Ectodermal cell (in vitro differentiated cells): ENCODE results near the gene ARHGAP22.

Experiments
- H3K27ac ChIP-seq: 2 replicates; pipeline ENCODE4 v1.7.0; 2013; ENCODE audit warnings: mild to moderate bottlenecking, low read depth, low read length; ENCODE audit not compliant: insufficient read depth, poor library complexity, severe bottlenecking
- H3K27me3 ChIP-seq: 2 replicates; pipeline ENCODE4 v1.7.0; 2013; ENCODE audit warnings: mild to moderate bottlenecking, low read length; ENCODE audit not compliant: insufficient read depth, control insufficient read depth, poor library complexity, severe bottlenecking
- H3K36me3 ChIP-seq: one replicate; pipeline ENCODE4 v1.7.0; 2013; ENCODE audit warnings: low read length; ENCODE audit not compliant: control insufficient read depth, insufficient read depth
- H3K4me1 ChIP-seq: one replicate; pipeline ENCODE4 v1.7.0; 2013; ENCODE audit warnings: low read length; ENCODE audit not compliant: control insufficient read depth, insufficient read depth
- H3K4me3 ChIP-seq: 2 replicates; pipeline ENCODE4 v1.7.0; 2013; ENCODE audit warnings: low read depth, low read length, control low read depth; ENCODE audit not compliant: insufficient read depth
- H3K9me3 ChIP-seq: 2 replicates; pipeline ENCODE4 v1.7.0; 2013; ENCODE audit warnings: mild to moderate bottlenecking, low read length, moderate library complexity; ENCODE audit not compliant: control insufficient read depth
- WGBS, 2 experiments: methylation state at CpG; one replicate each; pipeline ENCODE4 v1.1.7; 2013; ENCODE audit warnings: missing lambda C conversion rate in 2 of 2; 5-methylcytosine and 5-hydroxymethylcytosine counted together

ARHGAP22 gene

DNA sequence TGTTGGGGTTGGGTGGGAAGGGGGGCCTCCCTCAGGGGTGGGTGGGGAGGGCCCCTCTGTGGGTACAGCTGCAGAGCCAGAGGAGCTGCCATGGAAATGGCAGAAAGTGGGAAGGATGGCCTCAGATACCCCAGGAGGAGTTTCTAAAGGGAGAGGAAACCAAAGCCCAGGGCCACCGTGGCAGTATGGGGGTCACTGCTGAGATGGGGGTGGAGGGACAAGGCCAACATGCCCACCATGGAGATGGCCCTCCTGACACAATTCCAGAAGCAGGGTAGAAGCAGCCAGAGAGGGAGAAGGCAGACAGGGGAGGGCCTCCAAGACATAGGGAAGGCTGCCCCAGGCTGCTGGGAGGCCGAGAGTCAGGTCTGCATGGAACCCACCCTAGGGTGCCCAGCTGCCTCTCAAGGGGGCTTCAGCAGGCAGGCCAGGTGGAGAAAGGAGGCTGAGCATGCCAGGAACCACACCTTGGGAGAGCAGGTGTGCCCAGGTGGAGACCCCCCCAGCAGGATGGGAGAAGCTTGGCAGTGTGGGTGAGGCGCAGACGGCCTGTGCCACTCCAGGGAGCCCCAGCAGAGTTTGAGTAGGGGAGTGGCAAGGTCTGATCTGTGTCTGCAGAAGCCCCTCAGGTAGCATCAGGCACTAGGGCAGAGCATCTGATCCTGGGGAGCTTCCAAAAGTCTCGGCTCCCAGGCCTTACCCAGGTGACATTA, 146.8 kb downstream of the ARHGAP22 start:
- 78 to 79% methylated on average over 5 of the region's 5 CpGs for WGBS, 2 experiments
- Histone ChIP-seq H3K9me3 (no peaks in the 10 kb centered on the region), H3K36me3 (no peaks in the 10 kb centered on the region), H3K27ac (no peak overlapping the region), H3K4me3 (no peak overlapping the region), H3K27me3 (no peaks in the 10 kb centered on the region), H3K4me1 (peaks cover 7% of the 10 kb centered on the region)

DNA sequence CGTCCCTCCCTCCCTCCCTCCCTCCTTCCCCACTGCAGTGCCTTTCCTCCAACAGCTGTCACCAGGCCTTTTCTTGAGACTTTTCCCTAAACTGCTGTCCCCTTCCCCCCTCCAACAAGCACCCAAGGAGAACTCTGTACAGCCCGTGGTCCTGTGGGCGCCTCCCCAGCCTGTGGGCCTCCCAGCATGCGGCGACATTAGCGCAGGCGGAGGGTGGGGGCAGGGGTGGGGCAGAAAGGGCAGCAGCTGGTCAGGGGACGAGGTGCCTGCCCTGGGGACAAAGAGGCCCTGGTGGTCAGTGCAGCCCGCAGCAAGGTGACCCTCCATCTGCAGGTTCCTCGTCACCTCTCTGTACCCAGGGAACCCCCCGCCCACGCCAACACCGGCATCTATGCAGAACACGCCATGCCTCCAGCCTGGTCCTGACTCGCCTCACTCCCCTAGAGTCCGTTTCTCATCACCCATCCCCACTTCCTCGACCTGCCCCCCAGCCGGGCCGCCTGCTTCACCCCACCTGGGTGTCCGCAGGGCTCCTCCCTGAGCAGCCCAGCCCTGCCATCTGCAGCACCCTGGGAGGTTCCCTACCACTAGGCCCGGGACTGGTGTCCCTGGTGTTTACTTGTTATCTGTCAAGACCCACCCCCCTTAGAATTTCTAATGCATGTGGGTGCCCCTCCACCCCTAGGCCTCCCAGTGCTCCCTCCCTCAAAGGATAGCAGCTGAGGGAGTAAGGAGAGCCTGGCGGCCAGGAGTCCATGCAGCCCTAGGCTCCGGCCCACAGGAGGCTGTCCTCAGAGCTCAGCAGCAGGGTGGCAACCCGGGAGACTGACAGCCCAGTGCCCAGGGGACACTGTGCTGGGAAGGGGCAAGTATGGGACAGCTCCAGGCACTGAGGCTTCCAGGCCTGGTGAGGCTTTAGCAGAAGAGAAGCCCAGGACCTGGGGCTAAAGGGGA, 147.8 kb downstream of the ARHGAP22 start:
- WGBS, 2 experiments = 79 to 81% methylated on average over 24 of the region's 24 CpGs
- no peaks in the 10 kb centered on the region for H3K27me3 ChIP-seq

DNA sequence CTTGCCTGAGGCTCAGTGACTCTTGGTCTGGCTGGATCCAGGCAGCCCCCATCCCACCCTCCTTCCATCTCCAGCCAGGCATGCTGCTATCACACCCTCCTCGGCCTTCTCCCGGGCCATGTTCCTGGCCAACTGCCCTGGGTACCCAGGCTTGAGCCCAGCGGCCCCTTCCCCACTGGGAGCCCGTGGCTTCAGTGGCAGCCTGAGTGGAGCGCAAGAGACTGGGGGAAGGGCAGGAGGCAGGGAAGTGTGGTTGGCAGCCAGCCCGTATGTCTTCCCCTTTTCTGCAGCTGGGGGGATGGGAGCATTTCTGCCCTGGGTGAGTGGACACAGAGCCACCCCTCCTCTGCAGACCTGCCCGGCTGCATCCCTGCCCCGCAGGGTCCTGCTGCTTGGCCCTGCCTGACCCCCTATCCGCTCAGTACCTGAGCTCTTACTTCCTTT, 148.5 kb downstream of the ARHGAP22 start:
- Histone ChIP-seq H3K9me3 (no peaks in the 10 kb centered on the region), H3K36me3 (no peaks in the 10 kb centered on the region), H3K4me1 (peaks cover 7% of the 10 kb centered on the region), H3K4me3 (no peak overlapping the region), H3K27me3 (no peaks in the 10 kb centered on the region), H3K27ac (no peak overlapping the region)
- 62 to 68% methylated on average over 9 of the region's 9 CpGs for WGBS, 2 experiments

More for the DNA sequence above, 147.8 kb downstream of the ARHGAP22 start:
- H3K4me3 ChIP-seq = no peak overlapping the region
- H3K4me1 ChIP-seq = peaks cover 7% of the 10 kb centered on the region
- H3K36me3 ChIP-seq = no peaks in the 10 kb centered on the region
- no peak overlapping the region for H3K27ac ChIP-seq
- no peaks in the 10 kb centered on the region for H3K9me3 ChIP-seq

DNA sequence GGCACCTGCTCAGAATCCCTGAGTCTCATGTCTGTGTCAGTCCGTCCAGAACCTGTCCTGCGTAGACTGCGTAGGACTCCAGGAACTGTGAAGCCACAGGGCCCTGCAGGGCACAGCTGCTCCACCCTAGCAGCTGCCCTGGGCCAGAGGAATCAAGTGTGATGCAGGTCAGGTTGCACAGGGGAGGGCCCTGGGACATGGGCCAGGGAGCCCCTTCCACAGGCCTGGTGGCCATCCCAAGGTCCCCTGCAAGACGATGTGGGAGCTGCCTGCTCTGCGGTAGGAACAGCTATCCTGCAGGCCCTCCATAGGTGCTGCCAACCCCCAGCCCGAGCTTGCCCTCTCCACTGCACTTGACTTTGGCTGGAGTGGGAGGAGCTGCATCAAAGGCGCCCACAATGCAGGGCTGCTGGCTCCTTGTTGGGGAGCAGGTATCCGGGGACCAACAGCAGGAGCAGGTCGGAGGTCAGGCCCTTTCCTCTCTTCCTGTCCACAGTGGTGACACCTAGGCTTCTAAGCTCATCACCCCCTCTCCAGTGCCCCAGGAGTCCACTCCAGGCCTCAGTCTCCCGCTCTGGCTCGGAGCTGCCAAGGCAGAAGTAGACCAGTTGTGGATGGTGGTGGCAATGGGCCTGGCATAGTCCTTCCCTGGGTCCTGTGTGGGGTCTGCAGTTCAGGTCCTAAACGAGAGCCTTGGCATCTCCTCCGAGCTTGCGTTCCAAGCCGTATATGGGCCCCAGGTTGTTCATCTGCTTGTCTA, 149.3 kb downstream of the ARHGAP22 start:
- H3K27me3 ChIP-seq = no peaks in the 10 kb centered on the region
- no peaks in the 10 kb centered on the region for H3K9me3 ChIP-seq
- WGBS, 2 experiments = 95 to 96% methylated on average over 15 of the region's 15 CpGs
- no peak overlapping the region for H3K27ac ChIP-seq
- no peaks in the 10 kb centered on the region for H3K36me3 ChIP-seq
- peaks cover 7% of the 10 kb centered on the region for H3K4me1 ChIP-seq
- no peak overlapping the region for H3K4me3 ChIP-seq

DNA sequence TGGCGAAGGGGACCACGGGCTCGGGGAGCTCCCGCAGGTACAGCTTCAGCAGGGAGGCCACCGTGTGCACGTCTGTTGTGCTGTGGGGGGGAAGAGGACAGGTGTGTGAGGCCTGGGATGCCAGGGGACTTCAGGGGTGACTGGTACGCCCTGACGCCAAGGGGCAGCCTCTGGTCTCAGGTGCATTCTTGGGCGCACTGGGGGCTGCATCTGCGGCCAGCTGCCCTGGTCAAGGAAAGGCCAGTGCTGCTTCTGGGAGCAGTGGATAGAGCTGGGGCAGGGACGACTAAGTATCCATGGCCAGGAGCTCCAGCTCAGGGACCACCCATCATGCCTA, 149.8 kb downstream of the ARHGAP22 start:
- Histone ChIP-seq H3K27ac (no peak overlapping the region), H3K27me3 (no peaks in the 10 kb centered on the region), H3K36me3 (no peaks in the 10 kb centered on the region), H3K4me3 (no peak overlapping the region), H3K4me1 (peaks cover 7% of the 10 kb centered on the region), H3K9me3 (no peaks in the 10 kb centered on the region)
- WGBS, 2 experiments = 91 to 94% methylated on average over 11 of the region's 11 CpGs

DNA sequence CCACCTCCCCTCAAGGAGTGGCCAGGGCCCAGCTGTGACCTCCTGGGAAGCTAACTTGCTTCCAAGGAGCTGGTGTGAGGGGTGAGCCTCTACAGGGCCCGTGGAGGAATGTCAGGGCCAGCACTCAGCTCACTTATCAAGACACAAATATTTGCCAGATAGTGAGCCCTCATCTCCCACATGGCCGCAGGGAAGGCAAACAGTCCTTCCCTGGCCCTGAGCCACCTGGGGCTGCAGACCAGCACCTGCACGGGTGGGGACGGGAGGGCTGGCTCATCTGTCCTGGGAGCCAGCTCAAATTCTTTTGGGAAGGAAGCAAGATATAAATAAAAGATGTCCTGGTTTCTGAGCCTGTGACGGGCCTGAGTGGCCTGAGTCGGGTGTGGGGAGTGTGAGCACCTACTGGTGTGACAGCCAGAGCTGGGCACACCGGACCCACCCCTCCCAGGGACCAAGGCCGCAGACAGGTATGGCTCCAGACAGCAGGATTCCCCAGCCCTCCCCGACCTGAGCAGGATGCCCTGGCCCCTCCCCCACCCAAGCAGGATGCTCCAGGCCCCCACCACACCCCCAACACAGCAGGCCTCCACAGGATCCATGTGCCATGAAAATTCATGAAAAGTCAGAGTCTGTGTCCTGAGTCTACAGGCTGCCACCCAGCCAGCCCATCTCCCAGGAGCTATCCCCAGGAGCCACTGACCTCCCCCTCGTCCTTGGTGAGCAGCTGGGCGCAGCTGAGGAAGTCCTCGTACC, 150.4 kb downstream of the ARHGAP22 start:
- Histone ChIP-seq H3K4me1 (peaks cover 7% of the 10 kb centered on the region), H3K4me3 (no peak overlapping the region), H3K9me3 (no peaks in the 10 kb centered on the region), H3K27ac (no peak overlapping the region), H3K36me3 (no peaks in the 10 kb centered on the region), H3K27me3 (no peaks in the 10 kb centered on the region)
- 85 to 88% methylated on average over 12 of the region's 12 CpGs for WGBS, 2 experiments

DNA sequence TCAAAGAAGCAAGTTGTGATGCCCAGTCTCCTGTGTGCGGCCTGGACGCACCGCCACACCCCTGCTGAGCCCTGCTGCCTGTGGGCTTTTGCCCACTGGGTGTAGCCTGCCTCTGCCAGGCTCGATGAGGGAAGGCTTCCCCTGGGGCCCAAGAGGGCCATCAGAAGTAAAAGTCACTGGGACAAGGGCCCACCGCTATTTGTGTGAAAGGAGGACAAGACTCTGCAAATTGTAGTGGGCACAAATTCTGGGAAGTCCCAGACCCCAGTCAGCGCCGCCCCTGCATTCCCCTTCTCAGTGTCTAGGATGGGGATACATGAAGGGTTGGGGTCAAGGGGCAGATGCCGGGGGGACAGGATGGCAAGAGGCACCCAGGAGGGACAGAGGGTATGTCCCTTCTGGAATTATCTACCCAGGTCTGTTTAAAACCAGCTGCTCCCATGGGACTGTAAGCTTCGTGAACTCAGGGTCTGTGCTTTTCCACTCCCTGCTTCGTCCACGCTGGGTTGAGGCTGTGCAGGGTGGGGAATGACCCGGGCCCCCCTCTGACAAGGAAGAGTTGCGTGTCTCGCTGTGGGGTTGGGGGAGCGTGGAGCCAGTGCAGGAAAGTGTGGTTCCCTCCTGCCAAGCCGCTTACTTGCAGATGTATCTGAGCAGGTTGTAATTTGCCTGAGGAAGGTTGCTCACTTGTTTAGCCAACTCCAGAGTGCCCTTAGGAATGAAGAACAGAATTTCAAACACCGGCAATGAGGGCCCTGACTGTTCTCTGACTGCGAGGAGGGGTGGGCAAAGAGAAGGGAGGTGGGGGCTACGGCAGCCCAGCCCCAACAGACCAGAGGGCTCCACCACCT, 151.2 kb downstream of the ARHGAP22 start:
- peaks cover 7% of the 10 kb centered on the region for H3K4me1 ChIP-seq
- no peaks in the 10 kb centered on the region for H3K9me3 ChIP-seq
- 90 to 94% methylated on average over 19 of the region's 19 CpGs for WGBS, 2 experiments
- no peaks in the 10 kb centered on the region for H3K36me3 ChIP-seq
- H3K4me3 ChIP-seq = no peak overlapping the region
- H3K27me3 ChIP-seq = no peaks in the 10 kb centered on the region
- H3K27ac ChIP-seq = no peak overlapping the region

DNA sequence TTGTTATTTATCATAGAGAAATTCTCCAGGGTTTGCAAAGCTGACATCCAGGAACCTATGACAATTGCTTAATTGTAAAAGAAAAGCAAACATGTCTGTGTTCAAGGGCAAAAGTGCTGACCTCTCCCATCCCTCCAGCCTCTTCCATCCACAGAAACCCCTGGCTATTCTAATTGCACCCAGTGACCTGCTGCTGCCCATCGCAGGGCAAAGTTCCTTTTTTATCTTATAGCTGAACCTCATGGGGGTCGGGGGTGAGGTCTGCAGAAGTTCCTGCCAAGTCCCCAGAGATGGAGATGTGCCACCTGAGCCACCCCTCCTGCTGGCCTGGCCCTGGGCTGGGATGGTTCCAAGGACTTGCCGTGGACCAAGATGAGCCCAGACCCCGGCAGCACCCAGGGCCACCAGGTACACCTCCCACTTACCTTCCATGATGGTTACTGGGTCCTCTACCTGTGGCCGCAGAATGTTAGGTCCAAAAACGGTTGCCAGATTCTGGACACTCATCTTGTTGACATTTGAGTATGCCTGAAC, 151.9 kb downstream of the ARHGAP22 start:
- Histone ChIP-seq H3K36me3 (no peaks in the 10 kb centered on the region), H3K9me3 (no peaks in the 10 kb centered on the region), H3K4me3 (no peak overlapping the region), H3K27me3 (no peaks in the 10 kb centered on the region), H3K27ac (no peak overlapping the region), H3K4me1 (peaks cover 7% of the 10 kb centered on the region)
- WGBS, 2 experiments = 95% methylated on average over 6 of the region's 6 CpGs
